Chondrocyte (in vitro differentiated cells): ENCODE results near the gene C14orf180. TPM values are rescaled to one million over a fixed set of nuclear protein-coding genes. Genes with fewer than 3 reads are reported as not detected.
A peak's percentile ranks its signal among the peaks of the same experiment; 100 is the strongest.

Experiments used
- DNase-seq: peaks from one replicate; pipeline ENCODE4 v3.0.0; 2021; ENCODE audit warnings: mixed read lengths, low spot score
- H3K27ac Mint-ChIP-seq: one replicate; pipeline ENCODE4 v1.8.0; 2021; ENCODE audit warnings: mild to moderate bottlenecking, moderate library complexity, mixed read lengths; ENCODE audit not compliant: unreplicated experiment
- H3K27me3 Mint-ChIP-seq: 2 replicates; pipeline ENCODE4 v1.8.0; 2021; ENCODE audit warnings: low read depth, mixed read lengths
- H3K36me3 Mint-ChIP-seq: 2 replicates; pipeline ENCODE4 v1.8.0; 2021; ENCODE audit warnings: low read depth, mixed read lengths
- H3K4me1 Mint-ChIP-seq: 2 replicates; pipeline ENCODE4 v1.8.0; 2021; ENCODE audit warnings: low read depth, mild to moderate bottlenecking, mixed read lengths
- H3K4me3 Mint-ChIP-seq: one replicate; pipeline ENCODE4 v1.8.0; 2021; ENCODE audit warnings: mild to moderate bottlenecking, moderate library complexity, mixed read lengths; ENCODE audit not compliant: unreplicated experiment
- H3K9me3 Mint-ChIP-seq: 2 replicates; pipeline ENCODE4 v1.8.0; 2021; ENCODE audit warnings: low read depth, mixed read lengths
- CTCF ChIP-seq: fragments of 200-600 bp; sonication (generic); IDR thresholded peaks from 2 replicates; pipeline ENCODE4 v1.5.0; 2021; ENCODE audit warnings: antibody characterized with exemption, mild to moderate bottlenecking, moderate library complexity
- total RNA-seq: library from RNA; stranded (reverse); gene quantifications from 3 replicates; pipeline ENCODE4 v1.2.1, GENCODE V29; 2021

Gene C14orf180
- total RNA-seq, 1 donor from 2014 or later: not detected

DNA sequence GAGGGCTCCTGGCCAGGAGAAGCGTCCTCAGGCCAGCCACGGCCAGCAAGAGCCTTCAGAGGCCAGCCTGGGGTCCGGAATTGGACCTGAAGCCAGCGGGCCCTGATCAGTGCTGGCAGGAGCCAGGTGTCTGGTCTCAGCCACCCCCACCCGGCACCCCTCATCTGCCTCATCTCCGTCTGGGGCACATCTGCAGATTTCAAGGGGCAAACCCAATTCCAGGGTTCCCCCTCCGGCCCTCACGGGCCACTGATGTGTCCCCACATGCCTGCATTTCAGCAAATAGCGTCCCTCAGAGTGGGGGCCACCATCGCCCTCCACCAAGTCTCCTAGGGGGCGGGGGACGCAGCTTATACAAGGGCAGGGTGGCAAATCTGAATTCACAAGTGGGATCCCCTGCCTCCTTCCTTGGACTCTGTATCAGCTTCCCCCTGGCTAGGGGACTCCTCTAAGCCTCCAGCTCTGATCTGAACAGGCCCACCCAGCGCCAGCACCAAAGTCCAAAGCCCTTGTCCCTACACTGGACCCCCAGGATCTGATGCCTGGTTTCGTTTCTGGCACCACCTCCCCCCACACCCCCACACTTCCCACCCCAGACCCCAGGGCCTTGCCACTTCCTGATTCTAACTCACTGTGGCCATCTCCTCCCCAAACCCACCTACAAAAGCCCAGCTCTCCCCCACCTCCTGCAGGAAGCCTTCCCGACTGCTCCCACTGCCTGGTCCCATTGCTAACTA, 14.9 kb downstream of the C14orf180 start:
- Mint-ChIP-seq H3K4me3 (no peak overlapping the region), H3K4me1 (no peaks in the 10 kb centered on the region), H3K27ac (no peak overlapping the region), H3K27me3 (peaks cover 26% of the 10 kb centered on the region), H3K9me3 (no peaks in the 10 kb centered on the region), H3K36me3 (no peaks in the 10 kb centered on the region)
- peak; percentile 75 for DNase-seq
- no peak for TF ChIP-seq CTCF

DNA sequence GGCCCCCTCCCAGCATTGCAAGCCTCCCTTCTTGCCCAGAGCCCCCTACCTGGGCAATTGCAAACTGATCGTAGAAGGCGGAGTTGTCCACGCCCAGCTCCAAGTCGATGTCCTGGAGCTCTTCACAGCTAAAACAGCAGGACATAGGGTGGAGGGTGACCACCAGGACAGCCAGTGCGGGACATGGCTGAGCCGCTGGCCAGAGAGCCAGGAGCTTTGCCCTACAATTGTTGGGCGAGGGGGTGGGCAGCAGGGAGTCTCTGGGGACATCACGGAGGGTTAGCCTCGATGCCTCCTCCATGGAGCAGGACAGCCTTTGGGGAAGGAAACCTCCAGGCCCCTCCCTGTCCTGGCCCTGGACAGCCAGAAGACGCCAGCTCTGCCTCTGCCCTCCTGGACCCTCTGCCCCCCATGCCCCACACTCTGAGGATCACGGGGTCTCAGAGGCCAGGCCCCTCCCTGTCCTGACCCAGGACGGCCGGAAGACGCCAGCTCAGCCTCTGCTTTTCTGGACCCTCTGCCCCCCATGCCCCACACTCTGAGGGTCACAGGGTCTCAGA, 15.6 kb downstream of the C14orf180 start:
- no peak overlapping the region for H3K27ac Mint-ChIP-seq
- no peak for TF ChIP-seq CTCF
- H3K36me3 Mint-ChIP-seq: no peaks in the 10 kb centered on the region
- H3K4me1 Mint-ChIP-seq: no peaks in the 10 kb centered on the region
- DNase-seq: peak; percentile 72
- H3K4me3 Mint-ChIP-seq: no peak overlapping the region
- peaks cover 30% of the 10 kb centered on the region for H3K27me3 Mint-ChIP-seq
- H3K9me3 Mint-ChIP-seq: no peaks in the 10 kb centered on the region

DNA sequence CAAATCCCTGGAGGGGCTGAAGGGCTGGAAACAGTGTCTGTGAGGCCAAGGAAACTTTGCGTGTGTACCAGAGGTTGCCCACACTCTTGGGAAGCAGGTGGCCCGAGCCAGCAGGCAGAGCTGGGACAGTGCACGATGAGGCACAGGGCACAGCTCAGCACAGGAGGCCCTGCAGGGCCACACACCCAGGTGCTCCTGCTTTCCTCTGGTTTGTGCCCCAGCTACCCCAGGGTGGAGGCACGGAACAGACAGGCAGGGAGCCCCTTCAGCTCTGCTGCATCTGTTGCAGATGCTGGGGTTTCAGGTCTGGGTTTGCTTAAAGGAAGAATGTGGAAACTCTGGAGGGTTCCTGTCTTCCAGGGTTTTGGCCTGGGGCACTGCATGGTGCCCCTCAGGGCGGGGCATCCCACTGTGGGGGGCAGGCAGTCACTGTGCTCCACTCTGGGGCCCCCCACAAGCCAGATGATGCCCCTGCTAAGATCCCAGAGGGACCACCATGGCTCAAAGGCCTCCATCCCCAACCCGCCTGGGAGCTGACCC, 16.4 kb downstream of the C14orf180 start:
- peaks cover 3% of the 10 kb centered on the region for H3K4me1 Mint-ChIP-seq
- no peak for TF ChIP-seq CTCF
- H3K9me3 Mint-ChIP-seq: no peaks in the 10 kb centered on the region
- H3K36me3 Mint-ChIP-seq: no peaks in the 10 kb centered on the region
- H3K27ac Mint-ChIP-seq: no peak overlapping the region
- H3K27me3 Mint-ChIP-seq: peaks cover 31% of the 10 kb centered on the region
- no peak for DNase-seq
- H3K4me3 Mint-ChIP-seq: no peak overlapping the region

DNA sequence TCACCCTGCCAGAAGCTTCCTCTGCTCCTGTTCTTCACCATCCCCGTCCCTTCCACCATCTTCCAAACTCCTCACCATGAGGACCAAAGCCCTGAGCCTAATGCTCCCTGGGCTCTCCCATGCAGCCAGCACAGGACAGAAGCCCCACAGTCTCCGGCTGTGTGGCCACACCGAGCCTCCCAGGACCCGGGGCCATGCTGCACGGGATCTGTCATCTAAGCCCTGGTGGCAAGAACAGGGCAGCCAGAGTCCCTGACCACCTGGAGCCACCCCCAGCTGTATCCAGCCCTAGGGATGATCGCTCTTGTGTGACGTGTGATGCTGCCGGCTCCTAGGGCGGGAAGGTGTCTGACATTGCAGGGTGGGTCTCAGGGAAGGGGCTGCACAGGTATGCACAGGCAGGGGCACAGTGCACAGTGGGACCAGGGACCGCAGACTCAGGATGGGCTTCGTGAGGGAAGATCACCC, 16.9 kb downstream of the C14orf180 start:
- Mint-ChIP-seq H3K4me1 (peaks cover 3% of the 10 kb centered on the region), H3K4me3 (no peak overlapping the region), H3K27me3 (peaks cover 31% of the 10 kb centered on the region), H3K36me3 (no peaks in the 10 kb centered on the region), H3K9me3 (no peaks in the 10 kb centered on the region), H3K27ac (no peak overlapping the region)
- peak; percentile 73 for DNase-seq
- no peak for TF ChIP-seq CTCF

DNA sequence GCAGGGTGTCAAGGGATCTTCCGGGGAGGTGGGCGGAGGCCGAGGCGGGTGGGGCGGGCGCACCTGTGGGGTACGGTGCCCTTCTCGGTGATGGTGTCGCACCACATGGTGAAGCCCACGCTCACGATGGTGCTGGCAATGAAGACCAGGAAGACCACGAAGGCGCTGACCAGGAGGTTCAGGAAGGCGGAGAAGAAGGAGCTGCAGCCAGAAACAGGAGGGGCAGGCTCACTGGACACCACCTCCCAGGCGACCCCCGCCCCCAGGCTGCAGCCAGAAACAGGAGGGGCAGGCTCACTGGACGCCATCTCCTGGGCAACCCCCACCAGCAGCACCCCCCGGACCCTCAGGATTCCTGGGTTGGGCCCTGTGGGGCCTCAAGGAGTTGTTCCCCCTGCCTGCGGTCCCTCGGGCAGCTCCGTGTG, 17.4 kb downstream of the C14orf180 start:
- H3K9me3 Mint-ChIP-seq: no peaks in the 10 kb centered on the region
- TF ChIP-seq CTCF: no peak
- H3K4me3 Mint-ChIP-seq: no peak overlapping the region
- peaks cover 3% of the 10 kb centered on the region for H3K4me1 Mint-ChIP-seq
- no peaks in the 10 kb centered on the region for H3K36me3 Mint-ChIP-seq
- no peak overlapping the region for H3K27ac Mint-ChIP-seq
- H3K27me3 Mint-ChIP-seq: peaks cover 31% of the 10 kb centered on the region
- DNase-seq: no peak
